IPS-NIHi11 (cell line): ENCODE data around the gene ARHGEF39.
"Not testable (repeated sequence)": the region's sequence is repeated elsewhere in the genome, so short reads cannot be mapped to it uniquely, and the experiment has no call there.

ENCODE experiments used
- DNase-seq: peaks from one replicate; pipeline ENCODE4 v3.0.0; 2012; ENCODE audit warnings: mixed read lengths, low spot score

Gene ARHGEF39

GRCh38 chr9:35618325-35618727 lies 46.7 kb downstream of the ARHGEF39 start, which contains the start of gene CD72:
Gene CD72, minus strand, starts transcription at chr9:35618413. Its CDS starts 110 bp downstream, at chr9:35618303.
- DNase-seq, result no peak

GRCh38 chr9:35617548-35617947 lies 47.4 kb downstream of the ARHGEF39 start:
- DNase-seq, result no peak

GRCh38 chr9:35616681-35617459 lies 48.1 kb downstream of the ARHGEF39 start:
- DNase-seq, result peak; percentile 74

GRCh38 chr9:35615981-35616680 lies 48.9 kb downstream of the ARHGEF39 start:
- DNase-seq, result no peak

- DNase-seq, result no peak
Measured at GRCh38 chr9:35612843-35613242, 52.2 kb downstream of the ARHGEF39 start.

GRCh38 chr9:35612066-35612465 lies 52.9 kb downstream of the ARHGEF39 start:
- not testable (repeated sequence) for DNase-seq

- DNase-seq, result peak; percentile 53
Measured at GRCh38 chr9:35611230-35611797, 53.7 kb downstream of the ARHGEF39 start.

GRCh38 chr9:35609820-35610163 lies 55.2 kb downstream of the ARHGEF39 start:
- DNase-seq, result no peak
